ENCODE measurements around the gene TRMT10B. TPM values are rescaled to one million over a fixed set of nuclear protein-coding genes. Genes with fewer than 3 reads are reported as not detected.

Gene TRMT10B
- total RNA-seq, 1 experiment from 2014 or later = 5.7 TPM

DNA sequence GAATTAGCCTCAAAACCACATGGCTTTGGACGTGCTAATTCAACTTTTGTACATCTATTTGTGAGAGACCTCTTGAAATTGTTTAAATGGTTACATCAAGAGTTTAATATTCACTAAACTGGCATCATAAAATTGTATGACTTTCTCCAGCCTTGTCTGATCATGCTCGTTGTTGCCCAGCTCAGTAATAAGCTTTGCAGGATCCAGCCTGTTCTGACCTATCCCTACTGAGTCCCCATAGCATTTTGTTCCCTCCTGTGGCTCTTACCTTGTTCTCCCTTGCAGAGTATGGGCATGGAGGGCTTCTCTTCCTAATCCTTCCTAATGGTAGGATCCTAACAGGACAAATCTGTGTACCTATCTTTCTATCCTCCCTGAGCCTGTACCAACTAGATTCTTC, 24.9 kb downstream of the TRMT10B start:
- Mint-ChIP-seq H3K4me3 (no peak overlapping the region), H3K27ac (no peak overlapping the region; a peak in 1 of 7 replicates), H3K36me3 (ENCODE audit: insufficient read depth in 1 of 3, low read depth in 3 of 3) (peaks cover 38 to 67% (median 61%) of the 10 kb centered on the region in 3 experiments; a peak in 6 of 7 replicates), H3K9me3 (no peaks in the 10 kb centered on the region), H3K4me1 (peaks cover 3 to 6% of the 10 kb centered on the region in 2 experiments; a peak in 3 of 4 replicates), H3K27me3 (ENCODE audit: low read depth) (no peaks in the 10 kb centered on the region)
- Histone ChIP-seq H2BK5ac (ENCODE audit: insufficient read length, low read length) (no peak overlapping the region), H3K23ac (ENCODE audit: insufficient read length, low read depth, low read length) (no peak overlapping the region), H3K18ac (ENCODE audit: insufficient read length, low read depth, low read length) (no peak overlapping the region), H4K5ac (ENCODE audit: insufficient read length, low read depth, low read length) (no peak overlapping the region), H3K23me2 (ENCODE audit: insufficient read length, low read depth, low read length, poor library complexity, severe bottlenecking) (no peaks in the 10 kb centered on the region), H2BK12ac (ENCODE audit: insufficient read length, low read depth, low read length) (no peak overlapping the region), H4K8ac (replicated peaks; ENCODE audit: insufficient read length, low read depth, low read length) (no peak overlapping the region), H3K79me1 (ENCODE audit: insufficient read depth, low read depth, low read length, poor library complexity, severe bottlenecking) (peaks cover 2% of the 10 kb centered on the region), H3K4ac (ENCODE audit: low read depth, low read length) (no peak overlapping the region), H2BK15ac (ENCODE audit: low read depth, low read length) (no peak overlapping the region), H3K27ac (ENCODE audit: insufficient read length, low read depth, low read length) (no peak overlapping the region), H3K9ac (ENCODE audit: extremely low read depth, insufficient read length, low read length) (no peak overlapping the region), H2BK120ac (ENCODE audit: low read depth, low read length, poor library complexity, severe bottlenecking) (no peak overlapping the region), H2AFZ (ENCODE audit: low read length) (no peak overlapping the region), H3K14ac (ENCODE audit: insufficient read depth, low read length) (no peak overlapping the region), H3T11ph (ENCODE audit: low read length) (no peak overlapping the region), H2AK5ac (ENCODE audit: insufficient read length, low read length) (no peak overlapping the region), H4K20me1 (ENCODE audit: control insufficient read depth, insufficient read depth, insufficient read length) (no peaks in the 10 kb centered on the region), H3K9me3 (ENCODE audit: control insufficient read depth, low read depth, low read length) (no peaks in the 10 kb centered on the region), H3K4me1 (ENCODE audit: insufficient read depth, low read length) (no peaks in the 10 kb centered on the region), H4K91ac (ENCODE audit: insufficient read length, low read depth, low read length) (no peak overlapping the region), H3K79me2 (ENCODE audit: insufficient read depth, low read length) (peaks cover 6% of the 10 kb centered on the region; the same call in 1 of the 2 replicates), H3K56ac (ENCODE audit: insufficient read length, low read depth, low read length) (no peak overlapping the region), H3K27me3 (ENCODE audit: insufficient read depth, low read length) (no peaks in the 10 kb centered on the region), H2BK20ac (ENCODE audit: low read depth, low read length, poor library complexity, severe bottlenecking) (no peak overlapping the region), H3K4me2 (ENCODE audit: insufficient read depth, insufficient read length, low read length) (no peak overlapping the region)
- no peak for TF ChIP-seq CTCF (conservative IDR thresholded peaks at IDR 0.05)
- WGBS (ENCODE audit: extremely low coverage, insufficient read length, low lambda C conversion rate) = no CpG with 5 or more reads among the region's 2 CpGs
- DNase-seq = no peak
